SHP77 (cell line): Measurements from ENCODE around the gene ATP6V0D1.
"Not testable (repeated sequence)": the region's sequence is repeated elsewhere in the genome, so short reads cannot be mapped to it uniquely, and the experiment has no call there.

Experiments
- DNase-seq, 2 experiments: peaks; one replicate each; lab custom pipeline; 2025; lab: John Stamatoyannopoulos, UW

Gene ATP6V0D1

GRCh38 chr16:67429053-67429798, 51.7 kb downstream of the ATP6V0D1 start:
- no peak for DNase-seq

GRCh38 chr16:67428146-67428731, 52.7 kb downstream of the ATP6V0D1 start:
- peak; percentile 48 to 79 for DNase-seq

GRCh38 chr16:67426950-67427349, 54.0 kb downstream of the ATP6V0D1 start:
- DNase-seq = no peak

GRCh38 chr16:67426022-67426421, 54.9 kb downstream of the ATP6V0D1 start:
- DNase-seq = no peak

GRCh38 chr16:67425580-67425979, 55.4 kb downstream of the ATP6V0D1 start:
- no peak for DNase-seq

- no peak for DNase-seq
Measured at GRCh38 chr16:67425061-67425460, 55.9 kb downstream of the ATP6V0D1 start.

- no peak for DNase-seq
Measured at GRCh38 chr16:67424261-67424615, 56.7 kb downstream of the ATP6V0D1 start.

GRCh38 chr16:67423611-67424260, 57.2 kb downstream of the ATP6V0D1 start:
- DNase-seq = no peak

GRCh38 chr16:67423015-67423414, 57.9 kb downstream of the ATP6V0D1 start:
- DNase-seq = no peak

GRCh38 chr16:67421030-67421429, 59.9 kb downstream of the ATP6V0D1 start:
- DNase-seq = no peak

- DNase-seq = no peak
Measured at GRCh38 chr16:67419931-67420330, 61.0 kb downstream of the ATP6V0D1 start.

GRCh38 chr16:67419502-67419901, 61.5 kb downstream of the ATP6V0D1 start:
- no peak for DNase-seq

- DNase-seq = no peak
Measured at GRCh38 chr16:67417333-67418061, 63.5 kb downstream of the ATP6V0D1 start.

GRCh38 chr16:67415872-67416793, 64.8 kb downstream of the ATP6V0D1 start, which contains the start of gene ZDHHC1:
TSS of gene ZDHHC1 (minus strand) at chr16:67416477. CDS start at chr16:67407775, 8,702 bp downstream.
- peak; percentile 35 to 53 for DNase-seq

GRCh38 chr16:67415421-67415820, 65.5 kb downstream of the ATP6V0D1 start:
- not testable (repeated sequence) for DNase-seq

- DNase-seq = no peak
Measured at GRCh38 chr16:67413978-67414911, 66.7 kb downstream of the ATP6V0D1 start.

- no peak for DNase-seq
Measured at GRCh38 chr16:67412294-67412693, 68.7 kb downstream of the ATP6V0D1 start.

- DNase-seq = no peak
Measured at GRCh38 chr16:67411339-67411738, 69.6 kb downstream of the ATP6V0D1 start.

- no peak for DNase-seq
Measured at GRCh38 chr16:67409631-67410030, 71.3 kb downstream of the ATP6V0D1 start.

GRCh38 chr16:67407788-67408452, 73.0 kb downstream of the ATP6V0D1 start:
- DNase-seq = no peak
